Stomach (tissue), 9 donors: ENCODE data around the gene PDZRN3. TPM values are rescaled to one million over a fixed set of nuclear protein-coding genes. Genes with fewer than 3 reads are reported as not detected.

ENCODE experiments used
- DNase-seq, 2 donors: peaks; one replicate each; pipeline versions ENCODE4 v3.0.0 to v3.0.0-alpha.2; 2013 to 2019
- H3K27ac ChIP-seq, 5 donors: fragments of 200-600 bp in 4 of 5; sonication (generic) in 4 of 5; one replicate each; pipeline ENCODE4 v1.5.1; 2013 to 2019; ENCODE audit warnings: mild to moderate bottlenecking in 1 of 5, moderate library complexity in 1 of 5
- H3K27me3 ChIP-seq, 3 donors: fragments of 200-600 bp; sonication (generic); one replicate each; pipeline ENCODE4 v1.5.1; 2017 to 2019; ENCODE audit warnings: mixed run types in 1 of 3
- H3K36me3 ChIP-seq, 4 donors: fragments of 200-600 bp; sonication (generic); 1 replicate in 3 of 4; 2 replicates in 1 of 4; pipeline ENCODE4 v1.5.1; 2016 to 2019
- H3K4me1 ChIP-seq, 4 donors: fragments of 200-600 bp; sonication (generic); one replicate each; pipeline ENCODE4 v1.5.1; 2016 to 2019
- H3K4me3 ChIP-seq, 4 donors: fragments of 200-600 bp; sonication (generic) in 3 of 4; one replicate each; pipeline ENCODE4 v1.5.1; 2016 to 2019; ENCODE audit warnings: mild to moderate bottlenecking in 1 of 4
- H3K9me3 ChIP-seq, 4 donors: fragments of 200-600 bp; sonication (generic); one replicate each; pipeline ENCODE4 v1.5.1; 2016 to 2019
- EP300 ChIP-seq: sonication (generic); formaldehyde crosslinking; IDR thresholded peaks from one replicate; pipeline ENCODE4 v1.6.1; 2017; ENCODE audit warnings: antibody characterized with exemption
- POLR2A ChIP-seq, 4 donors: fragments of 450-650 bp; IDR thresholded peaks; one replicate each; pipeline ENCODE4 v1.6.1; 2016; ENCODE audit warnings: antibody characterized with exemption in 4 of 4, control low read depth in 2 of 4, mild to moderate bottlenecking in 1 of 4, moderate library complexity in 1 of 4
- POLR2AphosphoS5 ChIP-seq, 3 donors: sonication (generic); formaldehyde crosslinking; IDR thresholded peaks; one replicate each; pipeline ENCODE4 v1.6.1; 2016; ENCODE audit warnings: antibody characterized with exemption in 3 of 3
- WGBS, 5 donors: extraction: QIAGEN DNeasy Blood & Tissue Kit in 3 of 5; methylation state at CpG; one replicate each; pipeline versions ENCODE4 v1.1.5 to v1.1.7; 2013 to 2018; 5-methylcytosine and 5-hydroxymethylcytosine counted together
- intact Hi-C: fragments of 100-400 bp; cut with DNase I; formaldehyde crosslinking; loops from one replicate; pipeline ENCODE4 v1.15.1; 2023; ENCODE audit warnings: low total_unique reads
- polyA plus RNA-seq, 3 donors: library from polyadenylated mRNA; stranded (reverse); fragments of 200-250 nt; gene quantifications; one replicate each; pipeline ENCODE4 v1.2.3, GENCODE V29; 2013
- total RNA-seq, 5 donors: library from RNA; depleted of rRNA; stranded (reverse); fragments of >200 nt; gene quantifications; one replicate each; pipeline versions ENCODE4 v1.1.0 to v1.2.3, GENCODE V29; 2014 to 2016
- TF ChIP-seq, protein P1 (sequence below), 7 experiments: fragments of 450-650 bp in 4 of 7; fragments of 200-600 bp in 3 of 7; sonication (generic) in 3 of 7; IDR thresholded peaks; one replicate each; pipeline ENCODE4 v1.5.1; 2016 to 2019; ENCODE audit warnings: antibody characterized with exemption in 7 of 7, control low read depth in 2 of 7, mild to moderate bottlenecking in 1 of 7
- donor health status: healthy with polysubstance abuse.
- donor health status: Bipolar disorder and iron deficiency.
- donor health status: healthy.

Gene PDZRN3
- total and polyA plus RNA-seq, 8 donors, result 21.9 to 174 (median 63.0) TPM

DNA sequence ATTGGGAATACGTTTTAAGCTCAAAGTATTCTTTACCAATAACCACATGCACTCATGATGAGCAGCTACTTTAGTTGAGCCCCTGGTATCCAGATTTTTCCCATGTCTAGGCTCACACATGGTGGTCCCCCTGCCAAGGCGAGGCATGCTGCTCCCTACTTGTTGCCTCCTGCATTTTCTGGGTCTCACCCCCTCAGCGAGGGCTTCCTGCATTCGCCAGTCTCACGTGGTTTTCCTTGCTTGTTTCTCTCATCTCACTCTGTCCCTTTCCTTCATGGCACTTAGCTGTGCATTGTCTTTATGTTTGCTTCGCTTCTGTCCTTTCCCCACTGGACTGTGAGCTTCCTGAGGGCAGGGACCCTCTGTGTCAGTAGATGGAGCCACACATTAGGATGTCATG, 99.2 kb downstream of the PDZRN3 start:
- Histone ChIP-seq H3K27me3 (no peaks in the 10 kb centered on the region), H3K4me1 (peaks cover 5 to 41% (median 20%) of the 10 kb centered on the region in 4 donors), H3K36me3 (no peaks in the 10 kb centered on the region), H3K9me3 (peaks cover 0 to 4% (median 3%) of the 10 kb centered on the region in 4 donors), H3K4me3 (peak overlapping the region in 1 of 4 donors; percentile 12), H3K27ac (peak overlapping the region in 1 of 5 donors; percentile 88)
- no peak for DNase-seq
- intact Hi-C loops, result no loop called here
- TF ChIP-seq, protein P1, sequence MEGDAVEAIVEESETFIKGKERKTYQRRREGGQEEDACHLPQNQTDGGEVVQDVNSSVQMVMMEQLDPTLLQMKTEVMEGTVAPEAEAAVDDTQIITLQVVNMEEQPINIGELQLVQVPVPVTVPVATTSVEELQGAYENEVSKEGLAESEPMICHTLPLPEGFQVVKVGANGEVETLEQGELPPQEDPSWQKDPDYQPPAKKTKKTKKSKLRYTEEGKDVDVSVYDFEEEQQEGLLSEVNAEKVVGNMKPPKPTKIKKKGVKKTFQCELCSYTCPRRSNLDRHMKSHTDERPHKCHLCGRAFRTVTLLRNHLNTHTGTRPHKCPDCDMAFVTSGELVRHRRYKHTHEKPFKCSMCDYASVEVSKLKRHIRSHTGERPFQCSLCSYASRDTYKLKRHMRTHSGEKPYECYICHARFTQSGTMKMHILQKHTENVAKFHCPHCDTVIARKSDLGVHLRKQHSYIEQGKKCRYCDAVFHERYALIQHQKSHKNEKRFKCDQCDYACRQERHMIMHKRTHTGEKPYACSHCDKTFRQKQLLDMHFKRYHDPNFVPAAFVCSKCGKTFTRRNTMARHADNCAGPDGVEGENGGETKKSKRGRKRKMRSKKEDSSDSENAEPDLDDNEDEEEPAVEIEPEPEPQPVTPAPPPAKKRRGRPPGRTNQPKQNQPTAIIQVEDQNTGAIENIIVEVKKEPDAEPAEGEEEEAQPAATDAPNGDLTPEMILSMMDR (IDR thresholded peaks at IDR 0.05), result no peak
- TF ChIP-seq POLR2AphosphoS5 (IDR thresholded peaks at IDR 0.05) (no peak), POLR2A (IDR thresholded peaks at IDR 0.05) (no peak), EP300 (no peak)
- 79 to 86% (median 82%) methylated on average over 6 of the region's 6 CpGs for WGBS, 5 donors

DNA sequence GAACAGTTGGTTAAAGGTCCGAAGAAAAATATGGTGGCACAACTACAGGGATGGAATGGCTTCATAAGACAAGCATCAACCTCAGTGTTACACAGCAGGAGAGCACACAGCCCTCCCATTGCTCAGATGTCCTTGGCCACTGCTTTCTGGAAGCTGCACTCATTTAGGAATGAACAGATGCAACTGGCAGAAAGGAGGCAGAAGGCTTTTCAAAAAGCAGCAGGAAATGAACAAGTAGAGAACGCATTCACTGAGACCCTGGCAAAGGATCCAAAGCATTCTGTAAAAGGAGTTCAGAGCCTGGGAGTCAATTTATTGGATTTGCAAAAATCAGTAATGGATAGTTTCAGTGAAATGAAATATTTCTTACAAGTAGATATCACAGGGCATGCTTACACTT, 101.1 kb downstream of the PDZRN3 start:
- TF ChIP-seq POLR2AphosphoS5 (IDR thresholded peaks at IDR 0.05) (no peak), POLR2A (IDR thresholded peaks at IDR 0.05) (no peak), EP300 (no peak)
- TF ChIP-seq, protein P1 (IDR thresholded peaks at IDR 0.05), result no peak
- no peak for DNase-seq
- Histone ChIP-seq H3K27ac (peak overlapping the region in 3 of 5 donors; percentile 35 to 88 (median 73)), H3K9me3 (peaks cover 0 to 4% (median 3%) of the 10 kb centered on the region in 4 donors), H3K4me3 (peak overlapping the region in 3 of 4 donors; percentile 11 to 34 (median 12)), H3K4me1 (peaks cover 6 to 42% (median 20%) of the 10 kb centered on the region in 4 donors), H3K36me3 (no peaks in the 10 kb centered on the region), H3K27me3 (no peaks in the 10 kb centered on the region)
- intact Hi-C loops, result no loop called here
- WGBS, 5 donors, result 53 to 82% (median 68%) methylated on average over 2 of the region's 2 CpGs

DNA sequence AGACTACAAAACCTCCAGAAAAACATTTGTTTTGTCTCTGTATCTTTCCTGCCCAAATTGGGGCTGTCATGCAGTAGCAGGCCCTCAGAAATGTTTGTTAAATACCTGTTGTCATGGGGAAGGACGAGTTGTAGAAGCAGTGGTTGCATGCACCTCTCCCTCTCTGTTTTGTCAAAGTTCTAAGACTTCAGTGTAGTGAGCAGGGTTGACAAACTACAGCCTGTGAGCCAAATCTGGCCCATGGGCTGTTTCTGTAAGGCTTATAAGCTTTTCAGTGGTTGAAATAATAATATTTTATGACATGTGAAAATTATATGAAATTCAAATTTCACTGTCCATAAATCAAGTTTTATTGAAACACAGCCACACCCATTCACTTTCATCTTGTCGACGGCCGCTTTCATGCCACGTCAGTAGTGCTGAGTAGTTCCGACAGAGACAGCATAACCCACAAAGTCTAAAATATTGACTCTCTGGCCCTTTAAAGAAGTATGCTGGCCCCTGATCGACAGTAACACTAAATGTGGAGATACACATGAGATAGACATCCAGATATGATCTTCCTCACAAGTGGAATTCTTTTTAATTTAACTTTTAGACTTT, 102.9 kb downstream of the PDZRN3 start:
- peak overlapping the region in 3 of 4 donors; percentile 29 to 37 (median 34) for H3K4me3 ChIP-seq
- no peaks in the 10 kb centered on the region for H3K36me3 ChIP-seq
- no peaks in the 10 kb centered on the region for H3K27me3 ChIP-seq
- intact Hi-C loops, result no loop called here
- peaks cover 4 to 41% (median 19%) of the 10 kb centered on the region in 4 donors for H3K4me1 ChIP-seq
- peaks cover 0 to 4% (median 3%) of the 10 kb centered on the region in 4 donors for H3K9me3 ChIP-seq
- no peak for DNase-seq
- H3K27ac ChIP-seq, result peak overlapping the region in 4 of 5 donors; percentile 58 to 88 (median 72)
- TF ChIP-seq POLR2AphosphoS5 (IDR thresholded peaks at IDR 0.05) (no peak), POLR2A (IDR thresholded peaks at IDR 0.05) (no peak), EP300 (no peak)
- TF ChIP-seq, protein P1 (IDR thresholded peaks at IDR 0.05), result no peak
- WGBS, 5 donors, result 67 to 83% (median 76%) methylated on average over 7 of the region's 7 CpGs

- Histone ChIP-seq H3K27me3 (no peaks in the 10 kb centered on the region), H3K9me3 (peaks cover 0 to 4% (median 3%) of the 10 kb centered on the region in 4 donors), H3K27ac (peak overlapping the region; percentile 14 to 88 (median 72)), H3K4me3 (peak overlapping the region in 3 of 4 donors; percentile 29 to 37 (median 34)), H3K36me3 (no peaks in the 10 kb centered on the region), H3K4me1 (peaks cover 4 to 48% (median 23%) of the 10 kb centered on the region in 4 donors)
- DNase-seq, result peak in 1 of 2 donors; percentile 86
- WGBS, 5 donors, result 34 to 62% (median 51%) methylated on average over 13 of the region's 13 CpGs
- intact Hi-C loops, result no loop called here
- TF ChIP-seq POLR2A (IDR thresholded peaks at IDR 0.05) (no peak), EP300 (peak; percentile 65), POLR2AphosphoS5 (IDR thresholded peaks at IDR 0.05) (peak in 2 of 3 donors; percentile 26 to 70)
Observed at GRCh38 chr3:73520931-73521461, 103.7 kb downstream of the PDZRN3 start.
